Astrocyte of the cerebellum (primary cell): ENCODE results near the gene POPDC2.
A peak's percentile ranks its signal among the peaks of the same experiment; 100 is the strongest.

Source experiments
- DNase-seq: peaks from one replicate; pipeline ENCODE4 v3.0.0-alpha.2; 2011; ENCODE audit warnings: low read depth
- H3K4me3 ChIP-seq: 2 replicates; pipeline ENCODE4 v1.5.1; 2011; ENCODE audit warnings: mild to moderate bottlenecking, low read depth, low read length, moderate library complexity
- CTCF ChIP-seq: IDR thresholded peaks from 2 replicates; pipeline ENCODE4 v1.5.1; 2012; ENCODE audit warnings: low read length, low read depth, moderate library complexity, mild to moderate bottlenecking; ENCODE audit errors: missing control alignments
- in situ Hi-C: cut with HindIII; loops from 2 replicates; pipeline ENCODE4 v1.10.0; 2017; ENCODE audit warnings: low sequenced_read_pairs

Gene POPDC2

GRCh38 chr3:119660474-119661440 is at the start of gene POPDC2:
Gene POPDC2 (minus strand): TSS chr3:119660589. CDS start chr3:119660423, 166 bp downstream.
- in situ Hi-C loops, result no loop called here
- no peak for DNase-seq
- TF ChIP-seq CTCF, result no peak
- H3K4me3 ChIP-seq, result no peak within 1 kb of the TSS

GRCh38 chr3:119703820-119704531 is 43.6 kb upstream of the POPDC2 start:
- no peak for DNase-seq
- in situ Hi-C loops, result no loop called here
- no peak for TF ChIP-seq CTCF
- no peak overlapping the region for H3K4me3 ChIP-seq

GRCh38 chr3:119702530-119703527 is 42.4 kb upstream of the POPDC2 start, which contains the start of gene CFAP91:
Gene CFAP91 (plus strand): TSS chr3:119703022. CDS start chr3:119703099, 77 bp downstream.
- DNase-seq, result peak; percentile 64
- TF ChIP-seq CTCF, result no peak
- in situ Hi-C loops, result no loop called here
- peak within 1 kb of the TSS; percentile 56 for H3K4me3 ChIP-seq

GRCh38 chr3:119700920-119701734 is 40.7 kb upstream of the POPDC2 start:
- no peak overlapping the region for H3K4me3 ChIP-seq
- in situ Hi-C loops, result no loop called here
- no peak for DNase-seq
- no peak for TF ChIP-seq CTCF

- in situ Hi-C loops, result no loop called here
- no peak overlapping the region for H3K4me3 ChIP-seq
- no peak for DNase-seq
- TF ChIP-seq CTCF, result no peak
These were observed 40.0 kb upstream of the POPDC2 start for GRCh38 chr3:119700269-119700919.
